ENCODE results near the gene TRDN.

The TRDN gene

GRCh38 chr6:123210645-123211044, 426.1 kb downstream of the TRDN start:
- H3K36me3 ChIP-seq: no peaks in the 10 kb centered on the region
- H3K4me1 ChIP-seq: no peaks in the 10 kb centered on the region
- no peak for TF ChIP-seq Cebpa-rat (IDR thresholded peaks at IDR 0.05)
- H3K4me2 ChIP-seq: no peak overlapping the region
- H4K20me1 ChIP-seq: no peaks in the 10 kb centered on the region
- H3K4me3 ChIP-seq: no peak overlapping the region
- no peak overlapping the region for H3K27ac ChIP-seq
- no peaks in the 10 kb centered on the region for H3K27me3 ChIP-seq
- H3K9ac ChIP-seq: no peak overlapping the region
- H3K9me3 ChIP-seq: no peaks in the 10 kb centered on the region

- no peak overlapping the region for H3K27ac ChIP-seq
- H3K4me2 ChIP-seq: no peak overlapping the region
- TF ChIP-seq Cebpa-rat (IDR thresholded peaks at IDR 0.05): no peak
- H3K4me3 ChIP-seq: no peak overlapping the region
- H3K4me1 ChIP-seq: no peaks in the 10 kb centered on the region
- no peaks in the 10 kb centered on the region for H3K27me3 ChIP-seq
- H3K9ac ChIP-seq: no peak overlapping the region
- H3K9me3 ChIP-seq: no peaks in the 10 kb centered on the region
- H3K36me3 ChIP-seq: no peaks in the 10 kb centered on the region
- no peaks in the 10 kb centered on the region for H4K20me1 ChIP-seq
Observed at GRCh38 chr6:123207967-123208510, 428.7 kb downstream of the TRDN start.

- TF ChIP-seq Cebpa-rat (IDR thresholded peaks at IDR 0.05): no peak
- H3K9me3 ChIP-seq: peaks cover 15% of the 10 kb centered on the region
- no peaks in the 10 kb centered on the region for H4K20me1 ChIP-seq
- H3K4me2 ChIP-seq: no peak overlapping the region
- no peak overlapping the region for H3K27ac ChIP-seq
- no peak overlapping the region for H3K4me3 ChIP-seq
- H3K27me3 ChIP-seq: no peaks in the 10 kb centered on the region
- no peaks in the 10 kb centered on the region for H3K4me1 ChIP-seq
- H3K9ac ChIP-seq: no peak overlapping the region
- H3K36me3 ChIP-seq: no peaks in the 10 kb centered on the region
Observed at GRCh38 chr6:123203928-123204327, 432.8 kb downstream of the TRDN start.

- Histone ChIP-seq H3K27me3 (no peaks in the 10 kb centered on the region), H3K36me3 (no peaks in the 10 kb centered on the region), H3K27ac (no peak overlapping the region), H4K20me1 (no peaks in the 10 kb centered on the region), H3K9ac (no peak overlapping the region), H3K9me3 (peaks cover 15% of the 10 kb centered on the region), H3K4me3 (no peak overlapping the region), H3K4me2 (no peak overlapping the region), H3K4me1 (no peaks in the 10 kb centered on the region)
- no peak for TF ChIP-seq Cebpa-rat (IDR thresholded peaks at IDR 0.05)
Observed at GRCh38 chr6:123201869-123202372, 434.8 kb downstream of the TRDN start.

GRCh38 chr6:123193298-123193697, 443.5 kb downstream of the TRDN start:
- no peaks in the 10 kb centered on the region for H4K20me1 ChIP-seq
- H3K9me3 ChIP-seq: no peaks in the 10 kb centered on the region
- no peak for TF ChIP-seq Cebpa-rat (IDR thresholded peaks at IDR 0.05)
- H3K27me3 ChIP-seq: no peaks in the 10 kb centered on the region
- no peaks in the 10 kb centered on the region for H3K4me1 ChIP-seq
- H3K9ac ChIP-seq: no peak overlapping the region
- H3K4me3 ChIP-seq: no peak overlapping the region
- no peak overlapping the region for H3K27ac ChIP-seq
- H3K4me2 ChIP-seq: no peak overlapping the region
- no peaks in the 10 kb centered on the region for H3K36me3 ChIP-seq

- Histone ChIP-seq H3K27me3 (no peaks in the 10 kb centered on the region), H3K27ac (no peak overlapping the region), H3K4me1 (no peaks in the 10 kb centered on the region), H4K20me1 (no peaks in the 10 kb centered on the region), H3K9me3 (0 out of 2 replicates have a peak, but pooled peaks cover 5% of the 10 kb centered on the region), H3K36me3 (no peaks in the 10 kb centered on the region), H3K9ac (no peak overlapping the region), H3K4me2 (no peak overlapping the region), H3K4me3 (no peak overlapping the region)
- TF ChIP-seq Cebpa-rat (IDR thresholded peaks at IDR 0.05): no peak
Observed at GRCh38 chr6:123189816-123190215, 446.9 kb downstream of the TRDN start.

GRCh38 chr6:123182998-123183397, 453.8 kb downstream of the TRDN start:
- no peak overlapping the region for H3K4me3 ChIP-seq
- no peak overlapping the region for H3K27ac ChIP-seq
- H3K9ac ChIP-seq: no peak overlapping the region
- TF ChIP-seq Cebpa-rat (IDR thresholded peaks at IDR 0.05): no peak
- H3K36me3 ChIP-seq: no peaks in the 10 kb centered on the region
- no peaks in the 10 kb centered on the region for H4K20me1 ChIP-seq
- no peaks in the 10 kb centered on the region for H3K27me3 ChIP-seq
- H3K4me2 ChIP-seq: no peak overlapping the region
- H3K4me1 ChIP-seq: no peaks in the 10 kb centered on the region
- peaks cover 20% of the 10 kb centered on the region for H3K9me3 ChIP-seq

GRCh38 chr6:123176706-123177105, 460.0 kb downstream of the TRDN start:
- peaks cover 15% of the 10 kb centered on the region for H3K4me1 ChIP-seq
- H4K20me1 ChIP-seq: no peaks in the 10 kb centered on the region
- H3K4me2 ChIP-seq: peak overlapping the region; percentile 42
- no peaks in the 10 kb centered on the region for H3K9me3 ChIP-seq
- no peak overlapping the region for H3K27ac ChIP-seq
- no peak overlapping the region for H3K4me3 ChIP-seq
- H3K36me3 ChIP-seq: no peaks in the 10 kb centered on the region
- no peaks in the 10 kb centered on the region for H3K27me3 ChIP-seq
- no peak for TF ChIP-seq Cebpa-rat (IDR thresholded peaks at IDR 0.05)
- no peak overlapping the region for H3K9ac ChIP-seq

GRCh38 chr6:123171341-123172115, 465.2 kb downstream of the TRDN start:
- H3K9ac ChIP-seq: no peak overlapping the region
- no peaks in the 10 kb centered on the region for H4K20me1 ChIP-seq
- no peaks in the 10 kb centered on the region for H3K36me3 ChIP-seq
- H3K9me3 ChIP-seq: no peaks in the 10 kb centered on the region
- H3K4me1 ChIP-seq: peaks cover 5% of the 10 kb centered on the region
- no peak overlapping the region for H3K4me2 ChIP-seq
- H3K4me3 ChIP-seq: no peak overlapping the region
- H3K27ac ChIP-seq: no peak overlapping the region
- TF ChIP-seq Cebpa-rat (IDR thresholded peaks at IDR 0.05): no peak
- no peaks in the 10 kb centered on the region for H3K27me3 ChIP-seq

GRCh38 chr6:123169774-123170095, 467.0 kb downstream of the TRDN start:
- Histone ChIP-seq H4K20me1 (no peaks in the 10 kb centered on the region), H3K4me3 (no peak overlapping the region), H3K36me3 (no peaks in the 10 kb centered on the region), H3K4me2 (no peak overlapping the region), H3K27ac (no peak overlapping the region), H3K4me1 (no peaks in the 10 kb centered on the region), H3K9me3 (no peaks in the 10 kb centered on the region), H3K9ac (no peak overlapping the region), H3K27me3 (no peaks in the 10 kb centered on the region)
- no peak for TF ChIP-seq Cebpa-rat (IDR thresholded peaks at IDR 0.05)
